HG02798 (cell line): ENCODE results near the gene MYD88.

Source experiments
- ATAC-seq: cut with Tn5 transposase; IDR thresholded peaks from one replicate; pipeline ENCODE4 v1.9.1; 2021; ENCODE audit warnings: mild to moderate bottlenecking; ENCODE audit not compliant: unreplicated experiment, poor library complexity

Gene MYD88

GRCh38 chr3:38111696-38112377 lies 26.6 kb upstream of the MYD88 start:
- no peak for ATAC-seq

DNA sequence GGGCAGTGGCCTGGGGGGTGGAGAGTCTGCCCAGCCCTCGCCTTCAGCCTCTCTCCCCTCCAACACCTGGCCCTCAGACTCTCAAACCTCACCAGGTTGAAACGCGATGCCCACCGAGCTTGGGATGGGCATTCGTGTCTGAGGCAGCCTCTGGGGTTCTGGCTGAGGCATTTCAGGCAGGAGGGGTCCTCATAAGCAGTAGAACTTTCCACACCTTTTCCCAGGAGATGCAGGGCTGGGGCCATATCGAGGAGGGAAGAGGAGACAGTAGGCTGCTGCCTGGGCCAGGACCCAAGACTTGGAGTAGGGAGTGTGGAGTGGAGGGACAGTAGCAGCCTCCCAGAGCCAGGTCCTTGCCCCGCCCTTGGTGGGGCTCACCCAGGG lies 26.1 kb upstream of the MYD88 start:
- no peak for ATAC-seq

DNA sequence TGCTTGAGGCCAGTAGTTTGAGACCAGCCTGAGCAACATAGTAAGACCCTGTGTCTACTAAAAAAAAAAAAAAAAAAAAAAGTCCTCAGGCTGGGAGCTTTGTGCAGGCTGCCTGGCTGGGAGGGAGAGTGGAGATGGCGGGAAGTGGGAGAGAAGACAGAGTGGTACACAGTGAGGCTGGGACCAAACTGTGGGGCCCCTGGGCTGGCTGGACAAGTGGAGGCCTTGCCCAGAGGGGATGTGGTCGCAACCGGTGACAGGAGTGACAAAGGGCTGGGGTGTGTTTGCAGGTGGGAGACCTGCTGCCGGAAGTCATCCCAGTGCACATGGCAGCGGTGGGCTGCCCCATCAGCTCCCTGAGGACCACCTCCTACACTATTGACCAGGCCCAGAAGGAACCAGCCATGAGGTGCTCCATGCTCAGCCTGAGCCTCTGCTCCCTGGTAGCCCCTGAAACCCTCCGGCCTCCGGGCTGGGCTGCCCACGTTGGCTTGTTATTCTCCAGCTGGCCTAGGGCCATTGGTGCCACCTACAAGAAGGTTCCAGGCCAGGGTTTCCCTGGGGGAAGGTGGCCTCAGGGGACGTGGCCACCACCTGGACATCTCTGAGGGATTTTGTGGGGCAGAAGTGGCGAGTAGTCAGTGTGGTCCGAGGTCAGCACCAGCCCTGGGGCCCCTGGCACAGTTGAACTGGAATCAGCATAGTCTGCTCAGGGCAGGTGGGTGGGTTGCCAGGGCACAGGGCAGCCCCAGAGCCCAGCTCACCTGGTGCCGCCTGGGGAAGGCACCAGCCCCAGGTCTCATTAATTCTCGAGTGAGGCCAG lies 24.2 kb upstream of the MYD88 start:
- no peak for ATAC-seq

DNA sequence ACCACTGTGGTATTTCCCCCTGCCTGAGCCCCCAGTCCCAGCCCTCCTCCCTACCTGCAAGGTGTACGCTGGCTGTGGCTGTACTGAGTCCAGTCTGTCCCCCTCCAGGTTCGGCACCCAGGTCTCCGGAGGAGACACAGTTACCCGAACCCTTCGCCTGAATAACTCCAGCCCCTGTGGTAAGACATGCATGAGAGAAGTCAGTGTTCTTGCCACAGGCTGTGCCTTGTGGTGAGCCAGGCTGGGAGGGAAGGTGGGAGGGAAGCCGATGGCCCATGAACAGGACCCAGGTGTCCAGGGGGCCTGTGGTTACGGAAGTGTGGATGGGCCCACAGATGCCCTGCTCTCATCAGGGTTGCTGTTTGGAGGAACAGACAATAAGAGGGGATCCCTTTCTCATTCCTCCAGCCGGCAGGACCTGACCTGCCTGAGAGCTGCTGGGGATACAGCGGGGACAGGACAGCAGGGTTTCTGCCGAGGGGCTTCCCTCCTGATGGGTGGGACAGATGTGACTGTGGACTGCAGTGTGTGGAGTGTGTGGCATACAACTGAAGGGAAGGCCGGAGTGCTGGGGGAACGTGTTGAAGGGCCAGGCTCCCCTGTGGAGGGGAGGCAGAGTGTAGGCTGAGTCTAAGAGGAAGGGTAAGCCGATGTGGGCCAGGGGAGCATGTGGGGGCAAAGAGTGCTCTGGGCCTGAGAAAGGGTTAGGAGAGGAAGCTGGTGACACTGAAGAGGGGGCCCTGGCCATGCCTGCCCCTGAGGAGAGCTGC lies 23.4 kb upstream of the MYD88 start:
- ATAC-seq = no peak

GRCh38 chr3:38115645-38116427 lies 22.6 kb upstream of the MYD88 start:
- ATAC-seq = no peak

DNA sequence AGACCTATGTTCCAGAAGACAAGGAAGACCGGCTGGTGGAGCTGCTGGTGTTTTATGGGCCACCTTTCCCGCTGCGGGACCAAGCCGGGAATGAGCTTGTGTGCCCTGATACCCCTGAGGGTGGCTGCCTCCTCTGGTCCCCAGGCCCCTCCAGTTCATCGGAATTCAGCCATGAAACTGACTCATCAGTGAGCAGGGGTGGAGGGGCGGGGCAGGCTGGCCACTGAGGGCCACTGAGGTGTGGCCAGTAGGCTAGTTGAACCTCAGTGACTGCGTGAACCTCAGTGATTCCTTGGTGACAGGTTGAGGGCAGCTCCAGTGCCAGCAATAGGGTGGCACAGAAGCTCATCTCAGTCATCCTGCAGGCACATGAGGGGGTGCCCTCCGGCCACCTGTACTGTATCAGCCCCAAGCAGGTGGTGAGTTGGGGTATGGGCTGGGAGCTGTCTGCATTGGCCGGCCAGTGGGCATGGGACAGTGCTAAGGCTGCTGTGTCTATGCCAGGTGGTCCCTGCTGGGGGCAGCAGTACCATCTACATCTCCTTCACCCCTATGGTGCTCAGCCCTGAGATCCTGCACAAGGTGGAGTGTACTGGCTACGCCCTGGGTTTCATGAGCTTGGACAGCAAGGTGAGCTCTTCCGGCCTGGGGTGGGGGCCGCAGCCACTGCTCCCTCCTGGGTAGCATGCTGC lies 21.8 kb upstream of the MYD88 start:
- no peak for ATAC-seq

GRCh38 chr3:38117163-38117716 lies 21.2 kb upstream of the MYD88 start:
- ATAC-seq = no peak

DNA sequence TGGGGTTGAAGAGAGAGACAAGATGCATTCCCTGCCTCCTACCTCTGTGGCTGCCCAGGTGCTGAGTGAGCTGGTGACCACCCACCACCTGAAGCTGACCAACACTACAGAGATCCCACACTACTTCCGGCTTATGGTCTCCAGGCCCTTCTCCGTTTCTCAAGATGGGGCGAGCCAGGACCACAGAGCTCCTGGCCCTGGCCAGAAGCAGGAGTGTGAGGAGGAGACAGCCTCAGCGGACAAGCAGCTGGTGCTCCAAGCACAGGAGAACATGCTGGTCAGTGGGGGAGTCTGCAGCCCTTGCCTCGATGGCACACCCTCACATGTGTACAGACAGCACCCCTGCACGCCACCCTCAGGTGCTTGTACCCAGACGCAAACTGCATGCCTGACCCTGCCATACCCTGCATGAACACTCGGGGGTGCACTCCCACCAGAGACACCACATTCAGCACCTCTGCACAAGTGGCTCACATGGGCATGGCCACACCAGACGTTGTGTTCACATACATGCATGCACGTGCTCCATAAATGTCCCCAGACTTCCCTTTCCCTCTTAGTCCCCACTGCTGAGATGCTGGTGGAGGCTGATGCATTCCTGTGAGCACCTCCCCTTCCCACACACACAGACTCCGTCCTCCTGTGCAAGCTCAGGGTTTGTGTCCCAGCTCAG lies 20.6 kb upstream of the MYD88 start:
- ATAC-seq = peak; percentile 70

GRCh38 chr3:38118421-38119247 lies 19.8 kb upstream of the MYD88 start:
- no peak for ATAC-seq

GRCh38 chr3:38119248-38119544 lies 19.3 kb upstream of the MYD88 start:
- no peak for ATAC-seq

GRCh38 chr3:38119821-38120692 lies 18.4 kb upstream of the MYD88 start:
- ATAC-seq = no peak

- no peak for ATAC-seq
Measured at GRCh38 chr3:38120693-38121450, 17.6 kb upstream of the MYD88 start.

DNA sequence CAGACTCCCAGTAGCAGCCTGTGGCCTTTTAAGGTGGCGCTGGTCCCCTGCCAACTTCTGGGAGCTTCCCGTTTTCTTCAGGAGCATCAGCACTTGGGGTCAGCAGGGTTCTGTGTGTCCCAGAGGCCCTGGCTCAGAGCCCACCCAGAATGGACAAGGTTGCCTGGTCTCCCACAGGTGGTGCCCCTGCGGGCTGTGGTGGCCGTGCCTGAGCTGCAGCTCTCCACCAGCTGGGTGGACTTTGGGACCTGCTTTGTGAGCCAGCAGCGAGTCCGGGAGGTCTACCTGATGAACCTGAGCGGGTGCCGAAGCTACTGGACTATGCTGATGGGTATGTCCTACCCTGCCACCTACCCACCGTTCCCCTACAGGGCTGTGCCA lies 17.0 kb upstream of the MYD88 start:
- ATAC-seq = no peak

DNA sequence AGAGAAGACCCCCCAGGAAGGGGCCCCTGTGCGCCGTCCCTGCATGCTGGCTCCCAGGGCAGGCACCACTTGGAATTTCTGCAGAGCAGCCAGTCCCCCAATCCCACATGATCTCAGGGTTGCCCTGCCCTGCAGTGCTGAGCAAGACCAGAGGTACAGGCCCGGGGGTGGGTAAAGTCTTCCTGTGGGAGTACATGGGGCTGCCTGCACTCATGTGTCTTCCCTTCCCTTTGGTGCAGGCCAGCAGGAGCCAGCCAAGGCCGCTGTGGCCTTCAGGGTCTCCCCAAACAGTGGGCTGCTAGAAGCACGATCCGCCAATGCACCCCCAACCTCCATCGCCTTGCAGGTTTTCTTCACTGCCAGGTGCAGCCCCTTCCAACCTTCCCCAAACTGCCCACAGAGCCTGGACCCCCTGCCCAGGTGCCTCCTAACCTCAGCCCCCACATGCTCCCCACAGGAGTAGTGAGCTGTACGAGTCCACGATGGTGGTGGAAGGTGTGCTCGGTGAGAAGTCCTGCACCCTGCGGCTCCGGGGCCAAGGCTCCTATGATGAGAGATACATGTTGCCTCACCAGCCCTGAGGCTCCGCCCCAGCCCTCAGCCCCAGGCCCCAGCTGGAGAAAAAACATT lies 16.5 kb upstream of the MYD88 start:
- no peak for ATAC-seq

DNA sequence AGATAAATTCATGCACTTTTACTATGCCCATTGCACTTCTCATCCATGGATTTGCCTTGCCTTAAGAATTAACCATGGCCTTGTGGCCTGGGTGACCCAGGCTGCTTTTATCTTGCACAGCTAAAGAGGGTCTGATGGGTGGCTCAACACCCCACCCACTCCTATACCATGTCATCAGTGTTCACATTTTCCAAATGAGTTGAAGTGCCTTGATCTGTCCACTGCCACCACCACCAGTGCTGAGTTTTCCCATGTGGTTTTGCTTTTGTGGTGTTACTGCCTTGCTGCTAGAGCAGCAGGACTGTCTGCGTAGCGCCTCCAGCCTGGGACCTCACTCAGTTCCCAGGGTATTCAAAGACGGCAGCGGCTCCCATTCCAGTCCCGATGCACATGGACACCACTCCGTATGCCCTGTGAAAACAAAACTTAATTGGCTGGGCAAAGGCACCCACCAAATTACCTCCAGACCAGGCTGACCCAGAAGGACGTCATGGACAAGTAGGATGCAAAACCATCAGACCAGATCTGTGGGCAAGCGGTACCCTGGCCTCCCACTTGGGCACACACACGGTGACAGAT lies 15.7 kb upstream of the MYD88 start:
- no peak for ATAC-seq
